Vagina (tissue), 2 donors: ENCODE data around the gene TSC22D1. TPM values are rescaled to one million over a fixed set of nuclear protein-coding genes. Genes with fewer than 3 reads are reported as not detected.

Source experiments
- DNase-seq, 2 donors: peaks; one replicate each; pipeline ENCODE4 v3.0.0-alpha.2; 2017; ENCODE audit errors: extremely low spot score in 2 of 2
- H3K27ac ChIP-seq: fragments of 200-600 bp; sonication (generic); one replicate; pipeline ENCODE4 v1.5.1; 2019
- H3K27me3 ChIP-seq: fragments of 200-600 bp; sonication (generic); one replicate; pipeline ENCODE4 v1.5.1; 2019
- H3K36me3 ChIP-seq, 2 donors: fragments of 200-600 bp; sonication (generic); one replicate each; pipeline ENCODE4 v1.5.1; 2017 to 2019
- H3K4me1 ChIP-seq: fragments of 200-600 bp; sonication (generic); one replicate; pipeline ENCODE4 v1.5.1; 2019
- H3K4me3 ChIP-seq, 2 donors: fragments of 200-600 bp; sonication (generic); 1 replicate in 1 of 2; 2 replicates in 1 of 2; pipeline ENCODE4 v1.5.1; 2016 to 2019
- H3K9me3 ChIP-seq: fragments of 200-600 bp; sonication (generic); one replicate; pipeline ENCODE4 v1.5.1; 2019
- POLR2A ChIP-seq, 2 donors: fragments of 450-650 bp; IDR thresholded peaks; one replicate each; pipeline ENCODE4 v1.6.1; 2017; ENCODE audit warnings: antibody characterized with exemption in 2 of 2, mild to moderate bottlenecking in 2 of 2, moderate library complexity in 2 of 2
- POLR2AphosphoS5 ChIP-seq, 2 donors: sonication (generic); formaldehyde crosslinking; IDR thresholded peaks; one replicate each; pipeline ENCODE4 v1.9.0; 2017; ENCODE audit warnings: antibody characterized with exemption in 2 of 2, mild to moderate bottlenecking in 2 of 2, low read depth in 1 of 2; ENCODE audit not compliant: insufficient read depth in 1 of 2
- intact Hi-C: fragments of 100-400 bp; cut with DNase I; formaldehyde crosslinking; loops from one replicate; pipeline ENCODE4 v1.15.1; 2023
- total RNA-seq: library from RNA; depleted of rRNA; stranded (reverse); fragments of >200 nt; gene quantifications from one replicate; pipeline ENCODE4 v1.2.3, GENCODE V29; 2016
- TF ChIP-seq, protein P1 (sequence below), 3 experiments: fragments of 450-650 bp in 2 of 3; fragments of 200-600 bp in 1 of 3; sonication (generic) in 1 of 3; IDR thresholded peaks; one replicate each; pipeline ENCODE4 v1.5.1; 2017 to 2019; ENCODE audit warnings: antibody characterized with exemption in 3 of 3, mild to moderate bottlenecking in 2 of 3, moderate library complexity in 2 of 3

Gene TSC22D1
- total RNA-seq, 1 donor from 2014 or later, result 117 TPM

DNA sequence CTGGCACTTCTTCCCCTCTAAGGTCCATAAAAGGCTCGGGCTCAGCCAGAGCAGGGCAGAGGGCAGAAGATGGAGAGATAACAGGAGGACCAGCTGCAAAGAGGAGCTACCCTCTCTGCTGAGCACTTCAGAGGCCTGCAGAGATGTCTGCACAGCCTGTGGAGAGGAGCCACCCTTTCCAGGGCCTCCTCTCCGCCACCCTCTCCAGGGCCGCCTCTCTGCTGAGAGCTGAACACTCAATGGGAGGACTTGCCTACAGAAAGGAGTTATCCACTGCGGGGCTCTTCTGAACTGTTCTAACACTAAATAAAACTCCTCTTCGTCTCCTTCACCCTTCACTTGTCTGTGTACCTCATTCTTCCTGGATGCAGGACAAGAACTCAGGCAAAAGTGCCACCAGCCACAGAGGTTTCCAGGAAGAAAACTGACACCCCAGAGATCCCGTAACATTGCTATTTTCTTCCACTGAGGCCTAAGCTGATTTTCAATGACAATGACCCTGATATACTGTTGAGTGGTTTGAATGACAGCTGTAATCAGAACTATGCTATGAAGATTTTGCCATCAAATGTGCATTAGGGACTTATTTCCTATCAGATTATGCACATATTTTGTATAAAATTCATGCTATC is 16.2 kb upstream of the TSC22D1 start:
- no peak for DNase-seq
- TF ChIP-seq POLR2AphosphoS5 (IDR thresholded peaks at IDR 0.05; ENCODE audit: insufficient read depth in 1 of 2, low read depth in 1 of 2) (no peak), POLR2A (IDR thresholded peaks at IDR 0.05) (no peak)
- TF ChIP-seq, protein P1, sequence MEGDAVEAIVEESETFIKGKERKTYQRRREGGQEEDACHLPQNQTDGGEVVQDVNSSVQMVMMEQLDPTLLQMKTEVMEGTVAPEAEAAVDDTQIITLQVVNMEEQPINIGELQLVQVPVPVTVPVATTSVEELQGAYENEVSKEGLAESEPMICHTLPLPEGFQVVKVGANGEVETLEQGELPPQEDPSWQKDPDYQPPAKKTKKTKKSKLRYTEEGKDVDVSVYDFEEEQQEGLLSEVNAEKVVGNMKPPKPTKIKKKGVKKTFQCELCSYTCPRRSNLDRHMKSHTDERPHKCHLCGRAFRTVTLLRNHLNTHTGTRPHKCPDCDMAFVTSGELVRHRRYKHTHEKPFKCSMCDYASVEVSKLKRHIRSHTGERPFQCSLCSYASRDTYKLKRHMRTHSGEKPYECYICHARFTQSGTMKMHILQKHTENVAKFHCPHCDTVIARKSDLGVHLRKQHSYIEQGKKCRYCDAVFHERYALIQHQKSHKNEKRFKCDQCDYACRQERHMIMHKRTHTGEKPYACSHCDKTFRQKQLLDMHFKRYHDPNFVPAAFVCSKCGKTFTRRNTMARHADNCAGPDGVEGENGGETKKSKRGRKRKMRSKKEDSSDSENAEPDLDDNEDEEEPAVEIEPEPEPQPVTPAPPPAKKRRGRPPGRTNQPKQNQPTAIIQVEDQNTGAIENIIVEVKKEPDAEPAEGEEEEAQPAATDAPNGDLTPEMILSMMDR (IDR thresholded peaks at IDR 0.05), result no peak
- intact Hi-C loops, result no loop called here
- Histone ChIP-seq H3K4me1 (no peaks in the 10 kb centered on the region), H3K27me3 (no peaks in the 10 kb centered on the region), H3K4me3 (no peak overlapping the region), H3K9me3 (no peaks in the 10 kb centered on the region), H3K36me3 (no peaks in the 10 kb centered on the region), H3K27ac (no peak overlapping the region)

DNA sequence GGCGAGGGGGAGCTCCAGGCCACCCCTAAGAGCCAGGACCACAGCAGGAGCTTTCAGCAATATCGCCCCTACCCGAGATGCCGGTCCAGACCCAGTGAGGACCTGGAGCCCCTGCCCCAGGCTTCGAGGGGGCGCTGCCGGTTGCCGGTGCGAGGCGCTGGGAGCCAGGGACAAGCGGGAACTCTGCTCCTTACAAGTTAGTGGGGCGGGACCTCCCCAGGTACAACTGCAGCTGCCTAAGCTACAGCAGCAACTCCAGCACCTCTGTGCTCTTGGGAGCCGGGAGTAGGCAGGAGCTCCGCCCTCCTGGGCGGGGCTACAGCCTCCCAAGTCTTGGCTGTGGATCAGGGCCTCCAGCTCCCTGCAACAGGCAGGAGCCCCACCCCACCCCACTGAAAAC is 15.2 kb upstream of the TSC22D1 start:
- no peaks in the 10 kb centered on the region for H3K27me3 ChIP-seq
- H3K4me3 ChIP-seq, result no peak overlapping the region
- intact Hi-C loops, result no loop called here
- no peaks in the 10 kb centered on the region for H3K9me3 ChIP-seq
- TF ChIP-seq POLR2A (IDR thresholded peaks at IDR 0.05) (no peak), POLR2AphosphoS5 (IDR thresholded peaks at IDR 0.05; ENCODE audit: insufficient read depth in 1 of 2, low read depth in 1 of 2) (no peak)
- H3K27ac ChIP-seq, result no peak overlapping the region
- H3K4me1 ChIP-seq, result no peaks in the 10 kb centered on the region
- DNase-seq, result no peak
- H3K36me3 ChIP-seq, result no peaks in the 10 kb centered on the region

DNA sequence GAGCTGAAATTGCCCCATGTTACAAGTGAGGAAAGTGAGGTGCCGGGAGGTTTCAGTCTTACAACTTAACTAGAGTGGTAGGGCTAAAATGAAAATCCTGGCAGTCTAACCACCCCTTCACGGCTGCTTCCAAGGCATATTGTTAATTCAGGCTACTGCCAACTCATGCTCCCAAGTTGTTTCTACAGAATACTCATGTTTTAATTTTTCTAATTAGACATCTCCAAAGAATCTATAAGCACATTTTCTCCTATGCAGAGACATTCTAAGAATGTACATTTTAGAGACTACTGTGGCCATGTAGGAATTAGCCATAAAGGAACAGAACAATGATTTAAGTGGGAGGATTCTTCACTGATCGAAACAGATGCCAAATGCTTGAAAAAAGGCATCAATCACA is 7.0 kb upstream of the TSC22D1 start:
- Histone ChIP-seq H3K4me1 (peaks cover 9% of the 10 kb centered on the region), H3K36me3 (no peaks in the 10 kb centered on the region), H3K4me3 (no peak overlapping the region), H3K27me3 (no peaks in the 10 kb centered on the region), H3K27ac (no peak overlapping the region), H3K9me3 (no peaks in the 10 kb centered on the region)
- no peak for DNase-seq
- intact Hi-C loops, result no loop called here
- TF ChIP-seq POLR2A (IDR thresholded peaks at IDR 0.05), result no peak
- TF ChIP-seq, protein P1 (IDR thresholded peaks at IDR 0.05), result no peak
- TF ChIP-seq POLR2AphosphoS5 (IDR thresholded peaks at IDR 0.05; ENCODE audit: insufficient read depth in 1 of 2, low read depth in 1 of 2), result no peak

DNA sequence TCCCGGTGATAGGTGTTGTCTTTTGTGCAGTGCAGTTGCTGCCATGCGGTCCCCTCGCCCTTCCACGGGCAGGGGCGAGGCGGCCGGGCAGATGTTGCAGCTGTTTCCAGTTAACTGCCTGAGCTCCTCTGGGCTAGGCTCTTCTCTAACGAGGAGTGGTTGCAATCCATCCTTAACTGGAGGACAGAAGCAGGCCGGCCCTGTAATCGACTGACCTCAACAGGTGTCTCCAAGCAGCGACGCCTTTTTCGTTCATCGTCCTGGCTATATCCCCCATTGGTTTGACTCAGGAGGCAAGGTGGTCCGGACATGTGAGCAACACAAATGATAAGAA is 1.9 kb upstream of the TSC22D1 start:
- Histone ChIP-seq H3K27me3 (no peaks in the 10 kb centered on the region), H3K36me3 (no peaks in the 10 kb centered on the region), H3K4me3 (peak overlapping the region; percentile 90), H3K9me3 (no peaks in the 10 kb centered on the region), H3K4me1 (peaks cover 40% of the 10 kb centered on the region), H3K27ac (peak overlapping the region; percentile 98)
- no peak for DNase-seq
- intact Hi-C loops, result loop anchor here (5.0 kb wide), 1 partner anchor 324 kb away; no protein-coding TSS in a partner anchor
- TF ChIP-seq, protein P1 (IDR thresholded peaks at IDR 0.05), result no peak
- TF ChIP-seq POLR2A (IDR thresholded peaks at IDR 0.05) (no peak), POLR2AphosphoS5 (IDR thresholded peaks at IDR 0.05; ENCODE audit: insufficient read depth in 1 of 2, low read depth in 1 of 2) (no peak)

DNA sequence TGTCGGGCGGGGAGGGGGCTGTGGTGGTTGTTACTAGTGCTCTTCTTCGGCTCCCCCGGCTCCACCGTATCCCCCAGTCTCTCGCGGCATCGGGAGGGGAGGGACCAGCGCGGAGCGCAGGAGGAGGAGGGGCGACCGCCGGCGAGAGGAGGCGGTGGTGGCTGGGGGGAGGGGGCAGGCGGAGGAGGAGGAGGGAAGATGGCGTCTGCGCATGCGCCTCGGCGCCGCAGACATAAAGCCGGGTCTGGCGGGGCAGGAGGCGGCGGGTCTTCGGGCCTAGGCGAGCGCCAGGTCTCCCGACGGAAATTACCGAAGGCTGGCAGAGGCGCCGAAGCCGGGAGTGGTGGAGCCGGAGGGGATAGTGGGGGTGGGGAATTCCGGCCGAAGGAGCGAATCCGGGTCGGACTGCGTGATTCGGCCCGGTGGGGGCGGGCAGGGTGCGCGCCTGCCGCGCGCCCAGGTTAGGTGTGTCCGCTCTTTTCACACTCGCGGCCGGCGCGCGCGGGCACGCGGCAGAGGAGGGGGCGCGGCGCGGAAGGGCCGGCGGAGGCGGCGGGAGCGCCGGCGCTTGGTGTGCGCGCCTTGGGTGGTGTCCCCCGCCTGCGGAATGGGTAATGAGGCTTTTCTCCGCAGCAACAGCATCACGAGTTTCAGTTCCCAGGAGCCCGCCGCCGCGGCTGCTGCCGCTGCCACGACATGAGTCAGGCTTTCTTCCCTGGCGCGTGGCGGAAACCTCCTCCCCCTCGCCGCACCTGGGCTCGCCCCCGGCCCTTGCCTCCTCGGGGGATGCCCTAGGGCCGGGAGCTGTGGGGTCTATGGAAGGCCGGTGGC is 1.3 kb upstream of the TSC22D1 start:
- Histone ChIP-seq H3K9me3 (no peaks in the 10 kb centered on the region), H3K4me3 (peak overlapping the region; percentile 90), H3K36me3 (no peaks in the 10 kb centered on the region), H3K27ac (peak overlapping the region; percentile 98), H3K4me1 (peaks cover 46% of the 10 kb centered on the region), H3K27me3 (no peaks in the 10 kb centered on the region)
- DNase-seq, result peak in 1 of 2 donors; percentile 96
- intact Hi-C loops, result loop anchor here (5.0 kb wide), 1 partner anchor 325 kb away; no protein-coding TSS in a partner anchor
- TF ChIP-seq, protein P1 (IDR thresholded peaks at IDR 0.05), result no peak
- TF ChIP-seq POLR2A (IDR thresholded peaks at IDR 0.05), result peak in 1 of 2 donors; percentile 52
- TF ChIP-seq POLR2AphosphoS5 (IDR thresholded peaks at IDR 0.05; ENCODE audit: insufficient read depth in 1 of 2, low read depth in 1 of 2), result peak in 1 of 2 donors; percentile 87
